CD4-positive, alpha-beta T cell treated with Interleukin-17A for 1 hour (primary cell): ENCODE data around the gene TTC7B.
A peak's percentile ranks its signal among the peaks of the same experiment; 100 is the strongest.
"Not testable (repeated sequence)": the region's sequence is repeated elsewhere in the genome, so short reads cannot be mapped to it uniquely, and the experiment has no call there.

ENCODE experiments used
- DNase-seq: peaks from one replicate; pipeline ENCODE4 v3.0.0-alpha.2; 2020

The TTC7B gene, protein sequence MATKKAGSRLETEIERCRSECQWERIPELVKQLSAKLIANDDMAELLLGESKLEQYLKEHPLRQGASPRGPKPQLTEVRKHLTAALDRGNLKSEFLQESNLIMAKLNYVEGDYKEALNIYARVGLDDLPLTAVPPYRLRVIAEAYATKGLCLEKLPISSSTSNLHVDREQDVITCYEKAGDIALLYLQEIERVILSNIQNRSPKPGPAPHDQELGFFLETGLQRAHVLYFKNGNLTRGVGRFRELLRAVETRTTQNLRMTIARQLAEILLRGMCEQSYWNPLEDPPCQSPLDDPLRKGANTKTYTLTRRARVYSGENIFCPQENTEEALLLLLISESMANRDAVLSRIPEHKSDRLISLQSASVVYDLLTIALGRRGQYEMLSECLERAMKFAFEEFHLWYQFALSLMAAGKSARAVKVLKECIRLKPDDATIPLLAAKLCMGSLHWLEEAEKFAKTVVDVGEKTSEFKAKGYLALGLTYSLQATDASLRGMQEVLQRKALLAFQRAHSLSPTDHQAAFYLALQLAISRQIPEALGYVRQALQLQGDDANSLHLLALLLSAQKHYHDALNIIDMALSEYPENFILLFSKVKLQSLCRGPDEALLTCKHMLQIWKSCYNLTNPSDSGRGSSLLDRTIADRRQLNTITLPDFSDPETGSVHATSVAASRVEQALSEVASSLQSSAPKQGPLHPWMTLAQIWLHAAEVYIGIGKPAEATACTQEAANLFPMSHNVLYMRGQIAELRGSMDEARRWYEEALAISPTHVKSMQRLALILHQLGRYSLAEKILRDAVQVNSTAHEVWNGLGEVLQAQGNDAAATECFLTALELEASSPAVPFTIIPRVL

DNA sequence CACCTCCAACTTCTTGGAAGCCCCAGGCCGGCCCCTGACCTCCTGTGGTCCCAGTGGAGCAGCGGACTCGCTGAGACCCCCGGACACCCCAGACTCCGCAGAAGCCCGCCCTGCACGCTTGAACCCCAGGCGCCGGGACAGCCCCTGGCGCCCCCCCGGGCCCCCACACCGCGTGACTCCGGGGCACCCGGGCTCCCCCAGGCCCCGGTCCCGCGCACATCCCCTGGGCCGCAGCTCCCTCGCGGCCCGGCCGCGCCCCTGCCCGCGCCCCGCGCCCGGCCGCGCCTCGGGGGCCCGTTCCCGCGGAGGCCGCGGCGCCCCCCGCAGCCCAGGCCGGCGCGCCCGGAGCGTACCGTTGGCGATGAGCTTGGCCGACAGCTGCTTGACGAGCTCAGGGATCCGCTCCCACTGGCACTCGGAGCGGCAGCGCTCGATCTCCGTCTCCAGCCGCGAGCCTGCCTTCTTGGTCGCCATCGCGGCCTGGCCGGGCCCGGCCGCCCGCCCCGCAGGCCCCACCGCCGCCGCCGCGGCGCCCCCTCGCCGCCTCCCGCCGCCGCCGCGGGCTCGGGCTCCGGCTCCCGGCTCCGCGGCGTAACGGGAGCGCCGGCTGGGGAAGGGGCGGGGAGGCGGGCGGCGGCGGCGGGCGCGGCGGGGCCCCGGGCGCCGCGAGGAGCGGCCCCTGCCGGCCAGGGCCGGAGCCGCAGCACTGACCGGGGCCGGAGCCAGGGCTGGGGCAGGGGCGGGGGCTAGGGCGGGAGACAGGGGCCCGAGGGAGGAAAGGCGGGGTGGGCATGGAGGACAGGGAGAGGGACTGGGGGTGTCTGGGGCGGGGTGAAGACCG lies at the start of gene TTC7B:
TTC7B (minus strand) TSS at position 609 of the 841 bp plus-strand sequence; CDS start at position 474, 135 bp downstream.
- DNase-seq: peak; percentile 21

DNA sequence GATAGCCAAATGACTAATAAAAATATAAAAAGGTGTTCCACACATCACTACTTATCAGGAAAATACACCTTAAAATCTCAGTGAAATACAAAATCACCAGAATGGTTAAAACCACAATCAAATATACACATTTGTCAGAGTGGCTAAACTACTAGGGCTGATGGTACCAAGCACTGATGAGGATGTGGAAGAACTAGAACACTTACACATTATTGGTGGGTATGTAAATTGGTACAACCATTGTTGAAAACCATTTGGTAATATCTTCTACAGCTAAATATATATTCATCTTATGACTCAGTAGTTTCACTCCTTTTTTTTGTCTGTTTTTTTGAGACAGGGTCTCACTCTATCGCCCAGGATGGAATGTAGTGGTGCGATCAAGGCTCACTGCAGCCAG lies 48.5 kb upstream of the TTC7B start:
- no peak for DNase-seq

DNA sequence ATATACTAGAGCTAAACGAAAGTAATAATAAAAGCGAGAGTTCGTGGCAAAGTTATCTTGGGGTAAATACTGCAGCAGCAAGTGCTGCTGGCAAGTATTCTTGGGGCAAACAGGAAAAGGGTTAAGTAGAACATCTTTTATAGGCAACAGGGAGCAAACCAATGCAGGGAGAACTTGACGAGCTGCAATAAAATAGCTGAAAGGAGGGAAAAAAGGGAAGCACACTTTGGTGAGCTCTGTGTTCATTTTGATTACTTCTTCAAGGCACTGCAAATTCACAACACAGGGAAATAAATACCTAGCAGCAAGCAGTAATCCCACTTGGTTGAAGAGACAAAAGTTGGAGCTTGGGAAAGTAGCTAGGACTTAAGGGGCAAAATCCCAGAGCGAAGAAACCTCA lies 42.3 kb upstream of the TTC7B start:
- DNase-seq: no peak

GRCh38 chr14:90857866-90858265 lies 41.6 kb upstream of the TTC7B start:
- no peak for DNase-seq

GRCh38 chr14:90856115-90856514 lies 39.9 kb upstream of the TTC7B start:
- DNase-seq: not testable (repeated sequence)

GRCh38 chr14:90853116-90853515 lies 36.9 kb upstream of the TTC7B start:
- DNase-seq: no peak

DNA sequence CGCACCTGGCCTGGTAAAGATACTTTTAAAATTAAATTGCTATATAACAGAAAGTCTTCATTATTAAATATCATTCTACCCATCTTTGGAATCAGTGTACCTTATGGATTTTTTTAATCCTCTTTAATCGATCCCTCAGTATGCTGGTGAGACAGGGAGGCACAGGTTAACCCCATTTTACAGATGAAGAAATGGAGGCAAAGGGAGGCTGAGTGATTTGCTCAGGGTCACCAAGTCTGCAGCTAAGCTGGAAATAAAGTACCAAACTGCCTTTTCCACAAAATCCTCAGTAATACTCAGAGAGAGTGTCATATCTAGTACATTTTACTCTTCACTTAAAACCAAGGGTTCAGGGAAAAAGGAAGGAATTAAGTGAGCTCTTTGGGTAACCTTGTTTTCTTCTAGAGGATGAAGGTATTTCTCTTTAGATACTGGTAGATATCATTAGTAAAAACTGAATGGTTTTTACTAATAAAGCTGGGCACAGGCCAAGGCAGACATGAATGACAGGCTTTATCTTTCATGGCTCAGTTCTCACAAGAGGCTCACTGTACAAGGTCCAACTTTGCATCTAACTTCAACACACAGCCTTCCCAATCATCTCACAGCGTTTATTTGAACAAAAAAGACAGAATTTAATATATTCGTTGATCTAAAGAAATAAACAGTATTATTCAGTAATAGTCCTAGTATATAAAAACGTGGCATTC lies 35.3 kb upstream of the TTC7B start:
- no peak for DNase-seq

- DNase-seq: no peak
These were observed 34.3 kb upstream of the TTC7B start for GRCh38 chr14:90850487-90850886.

- no peak for DNase-seq
These were observed 33.7 kb upstream of the TTC7B start for GRCh38 chr14:90849787-90850444.

DNA sequence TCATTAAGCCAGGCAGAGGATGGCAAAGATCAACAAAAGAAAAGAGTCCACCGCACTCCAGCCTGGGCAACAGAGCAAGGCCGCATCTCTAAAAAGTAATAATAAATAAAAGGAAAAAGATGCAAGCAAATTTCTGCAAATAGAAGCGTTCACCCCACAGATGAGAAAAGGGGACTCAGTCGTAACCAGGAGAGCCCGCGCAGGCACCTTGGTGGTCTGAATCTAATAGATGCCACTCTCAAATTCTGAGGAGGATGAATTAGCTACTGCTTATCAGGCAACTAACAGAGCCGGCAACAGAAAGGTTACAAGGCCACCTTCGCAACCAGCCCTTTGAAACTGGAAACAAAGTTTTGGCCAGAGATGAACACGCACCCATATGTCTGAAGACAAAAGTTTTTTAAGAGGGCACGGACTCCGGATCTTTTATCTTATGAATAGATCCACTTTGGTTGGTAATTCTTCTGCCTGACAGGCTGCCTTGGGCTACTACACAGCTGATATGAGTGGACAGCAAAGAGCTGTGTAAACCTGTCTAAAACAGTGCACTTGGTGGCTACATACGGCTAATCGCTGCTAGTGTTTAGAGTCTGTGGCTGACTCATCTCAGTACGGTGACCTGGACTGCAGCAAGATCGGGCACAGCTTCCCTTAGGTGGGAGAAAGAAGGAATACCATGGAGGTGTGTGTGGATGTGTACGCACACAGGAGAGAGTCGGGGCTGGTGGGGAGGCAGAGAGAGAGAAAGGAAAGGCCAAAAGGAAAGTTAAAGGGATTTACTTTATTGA lies 32.9 kb upstream of the TTC7B start:
- no peak for DNase-seq

DNA sequence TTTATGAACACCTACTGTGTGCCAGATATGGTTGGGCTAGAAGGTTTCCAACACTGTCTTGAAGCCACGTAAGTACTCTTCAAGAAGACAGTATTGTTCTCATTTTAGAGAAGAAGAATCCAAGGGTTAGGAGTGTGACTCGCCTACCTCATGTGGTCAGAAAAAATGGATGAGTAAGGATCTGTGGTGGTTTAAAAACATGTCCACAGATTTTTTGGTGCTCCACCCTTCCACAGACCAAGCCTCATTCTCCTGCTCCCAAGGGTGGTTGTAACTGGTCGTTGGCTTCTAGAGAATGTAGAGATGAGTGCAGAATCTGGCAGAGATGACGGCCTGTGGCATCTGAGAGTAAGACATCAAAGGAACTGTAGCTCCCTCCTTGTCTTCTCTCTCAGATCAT lies 30.3 kb upstream of the TTC7B start:
- DNase-seq: no peak

GRCh38 chr14:90844321-90844720 lies 28.1 kb upstream of the TTC7B start:
- DNase-seq: no peak

- no peak for DNase-seq
These were observed 26.5 kb upstream of the TTC7B start for GRCh38 chr14:90842726-90843125.

GRCh38 chr14:90840667-90841066 lies 24.4 kb upstream of the TTC7B start:
- not testable (repeated sequence) for DNase-seq

- DNase-seq: no peak
These were observed 23.6 kb upstream of the TTC7B start for GRCh38 chr14:90839889-90840266.

GRCh38 chr14:90839024-90839888 lies 23.0 kb upstream of the TTC7B start:
- DNase-seq: no peak

DNA sequence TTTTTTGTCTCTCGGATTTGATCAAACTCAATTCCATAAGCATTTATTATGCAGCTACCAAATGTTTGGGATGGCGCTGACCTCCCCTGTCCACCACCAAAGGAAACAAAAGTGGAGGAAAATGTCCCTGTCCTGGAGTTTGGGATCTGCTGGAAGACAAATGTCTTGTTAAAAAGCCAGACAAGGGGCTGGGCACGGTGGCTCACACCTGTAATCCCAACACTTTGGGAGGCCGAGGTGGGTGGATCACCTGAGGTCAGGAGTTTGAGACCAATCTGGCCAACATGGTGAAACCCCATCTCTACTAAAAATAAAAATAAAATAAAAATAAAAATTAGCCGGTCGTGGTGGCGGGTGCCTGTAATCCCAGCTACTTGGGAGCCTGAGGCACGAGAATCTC lies 22.3 kb upstream of the TTC7B start:
- DNase-seq: not testable (repeated sequence)

GRCh38 chr14:90837355-90837754 lies 21.1 kb upstream of the TTC7B start:
- DNase-seq: no peak

DNA sequence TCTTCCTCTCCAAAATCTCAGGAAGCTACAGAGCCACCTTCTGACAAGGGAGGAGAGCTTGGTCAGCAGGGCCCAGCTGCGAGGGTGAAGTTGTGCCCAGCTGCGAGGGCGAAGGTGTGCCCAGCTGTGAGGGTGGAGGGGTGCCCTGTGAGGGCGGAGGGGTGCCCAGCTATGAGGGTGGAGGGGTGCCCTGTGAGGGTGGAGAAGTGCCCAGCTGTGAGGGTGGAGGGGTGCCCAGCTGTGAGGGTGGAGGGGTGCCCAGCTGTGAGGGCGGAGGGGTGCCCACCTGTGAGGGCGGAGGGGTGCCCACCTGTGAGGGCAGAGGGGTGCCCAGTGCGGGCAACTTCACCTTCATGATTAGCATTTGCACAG lies 20.4 kb upstream of the TTC7B start:
- no peak for DNase-seq

DNA sequence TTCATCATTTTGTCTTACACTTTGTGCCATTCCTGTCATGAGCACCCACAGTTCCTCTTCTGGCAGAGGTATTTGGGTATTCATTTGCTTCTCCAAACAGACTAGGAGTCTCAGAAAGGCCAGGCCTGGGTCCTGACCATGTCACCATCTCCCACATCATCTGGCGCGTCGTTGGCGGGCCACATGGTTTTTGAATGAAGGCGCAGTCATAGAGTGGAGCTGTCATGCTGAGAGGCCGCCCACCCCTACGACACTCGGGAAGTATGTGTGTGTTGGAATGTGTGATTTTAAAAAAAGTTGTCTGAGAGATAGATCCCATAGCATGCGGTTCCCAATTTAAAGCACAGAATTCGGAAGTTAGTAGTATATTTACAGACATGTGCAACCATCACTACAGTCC lies 15.6 kb upstream of the TTC7B start:
- DNase-seq: no peak
